ENCODE data around the gene MTG2. TPM values are rescaled to one million over a fixed set of nuclear protein-coding genes. Genes with fewer than 3 reads are reported as not detected.

MTG2 gene
- total and polyA plus RNA-seq, 4 donors: 18.3 to 35.5 (median 28.5) TPM

DNA sequence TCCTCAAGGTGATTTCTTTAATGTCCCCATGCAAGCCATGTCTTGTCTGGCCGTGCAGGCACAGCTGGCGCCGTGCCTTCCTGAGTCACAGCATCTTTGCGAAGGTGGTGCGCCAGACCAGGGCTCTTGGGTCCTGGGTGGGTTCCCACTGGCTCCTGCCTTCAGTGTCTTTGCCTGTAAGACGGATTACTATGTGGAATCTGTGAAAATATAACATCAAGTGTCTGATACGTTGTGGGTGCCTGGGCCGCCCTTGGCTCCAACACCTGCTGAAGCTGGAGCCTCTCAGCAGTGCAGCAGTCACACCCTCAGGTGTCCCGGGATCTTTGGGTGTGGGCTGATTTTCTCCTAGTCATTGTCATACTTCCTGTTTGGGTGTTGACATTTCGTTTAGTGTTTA is 58.7 kb downstream of the MTG2 start:
- no peaks in the 10 kb centered on the region for H3K9me3 ChIP-seq (ENCODE audit: control insufficient read depth in 4 of 4, insufficient read depth in 3 of 4, low read length in 3 of 4)
- no peak overlapping the region for H3K27ac ChIP-seq (ENCODE audit: low read depth in 1 of 2, low read length in 1 of 2)
- H3K36me3 ChIP-seq (ENCODE audit: control insufficient read depth in 4 of 4, insufficient read depth in 4 of 4, low read length in 4 of 4): peaks cover 0 to 11% (median 4%) of the 10 kb centered on the region in 4 donors
- H3K4me3 ChIP-seq: no peak overlapping the region
- no peak overlapping the region for H3K9ac ChIP-seq (ENCODE audit: insufficient read depth in 1 of 2, low read length in 2 of 2)
- TF ChIP-seq, protein P1, sequence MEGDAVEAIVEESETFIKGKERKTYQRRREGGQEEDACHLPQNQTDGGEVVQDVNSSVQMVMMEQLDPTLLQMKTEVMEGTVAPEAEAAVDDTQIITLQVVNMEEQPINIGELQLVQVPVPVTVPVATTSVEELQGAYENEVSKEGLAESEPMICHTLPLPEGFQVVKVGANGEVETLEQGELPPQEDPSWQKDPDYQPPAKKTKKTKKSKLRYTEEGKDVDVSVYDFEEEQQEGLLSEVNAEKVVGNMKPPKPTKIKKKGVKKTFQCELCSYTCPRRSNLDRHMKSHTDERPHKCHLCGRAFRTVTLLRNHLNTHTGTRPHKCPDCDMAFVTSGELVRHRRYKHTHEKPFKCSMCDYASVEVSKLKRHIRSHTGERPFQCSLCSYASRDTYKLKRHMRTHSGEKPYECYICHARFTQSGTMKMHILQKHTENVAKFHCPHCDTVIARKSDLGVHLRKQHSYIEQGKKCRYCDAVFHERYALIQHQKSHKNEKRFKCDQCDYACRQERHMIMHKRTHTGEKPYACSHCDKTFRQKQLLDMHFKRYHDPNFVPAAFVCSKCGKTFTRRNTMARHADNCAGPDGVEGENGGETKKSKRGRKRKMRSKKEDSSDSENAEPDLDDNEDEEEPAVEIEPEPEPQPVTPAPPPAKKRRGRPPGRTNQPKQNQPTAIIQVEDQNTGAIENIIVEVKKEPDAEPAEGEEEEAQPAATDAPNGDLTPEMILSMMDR (IDR thresholded peaks at IDR 0.05; ENCODE audit: control extremely low read depth, extremely low read depth): no peak
- peaks cover 3 to 20% (median 11%) of the 10 kb centered on the region in 5 donors for H3K4me1 ChIP-seq (ENCODE audit: control insufficient read depth in 5 of 5, insufficient read depth in 5 of 5, low read length in 5 of 5)
- H3K27me3 ChIP-seq (ENCODE audit: control insufficient read depth in 3 of 3, insufficient read depth in 3 of 3, low read length in 2 of 3): no peaks in the 10 kb centered on the region
- ATAC-seq (ENCODE audit: insufficient read depth, low FRiP score) (no peak), DNase-seq (no peak)
- 73 to 82% methylated on average over 10 of the region's 10 CpGs for WGBS, 2 donors

DNA sequence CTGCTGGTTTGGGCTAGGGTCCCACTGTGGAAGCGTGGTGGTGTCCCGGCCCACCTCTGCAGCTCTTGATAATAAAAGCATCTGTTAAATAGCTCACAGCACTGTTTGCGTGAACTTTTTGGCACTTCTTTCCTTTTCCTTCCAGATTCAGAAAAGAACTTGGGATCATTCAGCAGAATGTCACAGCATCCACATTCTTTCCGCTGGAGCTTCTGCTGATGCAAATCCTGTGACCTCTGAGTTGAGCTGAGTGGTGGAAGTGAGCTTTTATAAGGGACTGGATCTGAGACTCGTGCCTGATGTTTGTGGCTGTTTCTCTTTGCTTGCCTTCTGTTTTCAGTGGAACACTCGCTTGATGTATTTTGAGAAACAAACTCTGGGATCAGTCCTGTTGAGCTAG is 59.3 kb downstream of the MTG2 start:
- TF ChIP-seq, protein P1 (IDR thresholded peaks at IDR 0.05; ENCODE audit: control extremely low read depth, extremely low read depth): no peak
- Histone ChIP-seq H3K36me3 (ENCODE audit: control insufficient read depth in 4 of 4, insufficient read depth in 4 of 4, low read length in 4 of 4) (peaks cover 0 to 11% (median 4%) of the 10 kb centered on the region in 4 donors), H3K27ac (ENCODE audit: low read depth in 1 of 2, low read length in 1 of 2) (peak overlapping the region in 1 of 2 donors; percentile 10), H3K9me3 (ENCODE audit: control insufficient read depth in 4 of 4, insufficient read depth in 3 of 4, low read length in 3 of 4) (no peaks in the 10 kb centered on the region), H3K4me1 (ENCODE audit: control insufficient read depth in 5 of 5, insufficient read depth in 5 of 5, low read length in 5 of 5) (peaks cover 0 to 22% (median 11%) of the 10 kb centered on the region in 5 donors), H3K4me3 (no peak overlapping the region), H3K27me3 (ENCODE audit: control insufficient read depth in 3 of 3, insufficient read depth in 3 of 3, low read length in 2 of 3) (no peaks in the 10 kb centered on the region), H3K9ac (ENCODE audit: insufficient read depth in 1 of 2, low read length in 2 of 2) (no peak overlapping the region)
- ATAC-seq (ENCODE audit: insufficient read depth, low FRiP score) (no peak), DNase-seq (no peak)
- WGBS, 2 donors: 86 to 91% methylated on average over 6 of the region's 6 CpGs

DNA sequence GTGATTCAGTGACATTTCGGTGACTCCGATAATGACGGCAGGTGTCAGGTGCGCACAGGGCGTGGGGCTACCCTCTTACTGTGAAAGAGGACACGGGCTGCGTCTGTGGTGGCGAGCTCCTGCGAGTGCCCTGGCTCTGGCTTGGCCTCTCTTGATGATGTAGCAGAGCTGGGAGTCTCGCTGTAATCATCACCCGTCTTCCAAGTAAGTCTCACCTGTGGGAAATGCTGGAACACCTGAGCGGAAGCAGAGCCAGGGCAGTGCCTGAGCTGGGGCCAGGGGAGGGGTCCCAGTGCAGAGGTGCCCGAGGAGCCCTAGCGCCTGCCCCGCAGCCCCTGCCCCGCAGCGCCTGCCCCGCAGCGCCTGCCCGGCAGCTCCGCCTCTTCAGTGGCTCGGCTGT is 60.3 kb downstream of the MTG2 start:
- TF ChIP-seq, protein P1 (IDR thresholded peaks at IDR 0.05; ENCODE audit: control extremely low read depth, extremely low read depth): no peak
- H3K4me1 ChIP-seq (ENCODE audit: control insufficient read depth in 5 of 5, insufficient read depth in 5 of 5, low read length in 5 of 5): peaks cover 0 to 19% (median 8%) of the 10 kb centered on the region in 5 donors
- 89 to 91% methylated on average over 21 to 22 of the region's 22 CpGs for WGBS, 2 donors
- DNase-seq: no peak
- H3K36me3 ChIP-seq (ENCODE audit: control insufficient read depth in 4 of 4, insufficient read depth in 4 of 4, low read length in 4 of 4): peaks cover 0 to 11% (median 4%) of the 10 kb centered on the region in 4 donors
- H3K9ac ChIP-seq (ENCODE audit: insufficient read depth in 1 of 2, low read length in 2 of 2): no peak overlapping the region
- H3K9me3 ChIP-seq (ENCODE audit: control insufficient read depth in 4 of 4, insufficient read depth in 3 of 4, low read length in 3 of 4): no peaks in the 10 kb centered on the region
- no peak for ATAC-seq (ENCODE audit: insufficient read depth, low FRiP score)
- H3K4me3 ChIP-seq: no peak overlapping the region
- no peaks in the 10 kb centered on the region for H3K27me3 ChIP-seq (ENCODE audit: control insufficient read depth in 3 of 3, insufficient read depth in 3 of 3, low read length in 2 of 3)
- no peak overlapping the region for H3K27ac ChIP-seq (ENCODE audit: low read depth in 1 of 2, low read length in 1 of 2)

Data from lung (tissue), 12 donors.